GM12875 (cell line): ENCODE data around the gene TRIM52.
"Not testable (repeated sequence)": the region's sequence is repeated elsewhere in the genome, so short reads cannot be mapped to it uniquely, and the experiment has no call there.

Experiments used
- H3K4me3 ChIP-seq: one replicate; pipeline ENCODE4 v1.5.1; 2011; ENCODE audit warnings: low read depth, low read length, control low read depth
- TF ChIP-seq, protein P1 (sequence below): IDR thresholded peaks from 2 replicates; pipeline ENCODE4 v1.5.1; 2011; ENCODE audit warnings: low read depth, mild to moderate bottlenecking, control low read depth, inconsistent platforms, low read length, moderate library complexity, borderline replicate concordance; ENCODE audit not compliant: insufficient read depth

TRIM52 gene

DNA sequence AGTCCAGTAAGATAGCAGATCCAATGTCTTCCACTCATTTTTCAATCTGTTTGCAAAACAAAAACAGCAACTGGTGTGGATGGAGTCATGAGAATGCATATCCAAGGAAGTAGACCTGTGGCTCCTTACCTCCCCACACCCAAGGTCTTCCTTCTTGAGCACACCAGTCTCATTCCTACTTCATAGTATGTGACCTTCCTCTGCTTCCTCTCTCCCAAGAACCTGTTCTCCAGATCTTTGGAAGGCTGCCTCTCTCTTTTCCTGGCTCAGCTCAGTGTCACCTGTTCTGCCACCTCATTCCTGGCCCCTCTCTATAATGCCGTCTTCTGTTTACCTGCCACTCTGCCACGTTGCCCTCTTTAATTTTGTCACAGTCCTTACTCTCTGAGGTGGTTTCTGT lies 48.0 kb downstream of the TRIM52 start:
- H3K4me3 ChIP-seq = no peak overlapping the region
- TF ChIP-seq, protein P1, sequence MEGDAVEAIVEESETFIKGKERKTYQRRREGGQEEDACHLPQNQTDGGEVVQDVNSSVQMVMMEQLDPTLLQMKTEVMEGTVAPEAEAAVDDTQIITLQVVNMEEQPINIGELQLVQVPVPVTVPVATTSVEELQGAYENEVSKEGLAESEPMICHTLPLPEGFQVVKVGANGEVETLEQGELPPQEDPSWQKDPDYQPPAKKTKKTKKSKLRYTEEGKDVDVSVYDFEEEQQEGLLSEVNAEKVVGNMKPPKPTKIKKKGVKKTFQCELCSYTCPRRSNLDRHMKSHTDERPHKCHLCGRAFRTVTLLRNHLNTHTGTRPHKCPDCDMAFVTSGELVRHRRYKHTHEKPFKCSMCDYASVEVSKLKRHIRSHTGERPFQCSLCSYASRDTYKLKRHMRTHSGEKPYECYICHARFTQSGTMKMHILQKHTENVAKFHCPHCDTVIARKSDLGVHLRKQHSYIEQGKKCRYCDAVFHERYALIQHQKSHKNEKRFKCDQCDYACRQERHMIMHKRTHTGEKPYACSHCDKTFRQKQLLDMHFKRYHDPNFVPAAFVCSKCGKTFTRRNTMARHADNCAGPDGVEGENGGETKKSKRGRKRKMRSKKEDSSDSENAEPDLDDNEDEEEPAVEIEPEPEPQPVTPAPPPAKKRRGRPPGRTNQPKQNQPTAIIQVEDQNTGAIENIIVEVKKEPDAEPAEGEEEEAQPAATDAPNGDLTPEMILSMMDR = no peak

DNA sequence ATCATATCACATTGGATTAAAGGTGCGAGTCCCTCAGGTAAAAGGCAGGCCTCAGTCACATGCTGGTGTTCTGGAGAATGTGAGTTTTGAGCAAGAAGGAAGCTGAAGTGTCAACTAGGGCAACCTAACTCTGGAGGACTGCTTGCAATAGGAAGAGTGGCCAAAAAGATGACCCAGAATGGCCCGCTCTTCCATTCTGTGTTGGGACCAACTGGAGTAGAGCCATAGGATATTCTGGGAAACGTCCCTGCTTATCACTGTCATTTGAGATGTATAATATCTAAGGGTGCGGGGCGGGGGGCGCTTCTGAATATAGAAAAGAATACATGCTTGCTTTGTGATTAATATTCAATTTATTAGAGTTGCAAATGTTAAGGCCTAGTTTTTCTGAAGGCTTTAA lies 48.9 kb downstream of the TRIM52 start:
- TF ChIP-seq, protein P1 = no peak

DNA sequence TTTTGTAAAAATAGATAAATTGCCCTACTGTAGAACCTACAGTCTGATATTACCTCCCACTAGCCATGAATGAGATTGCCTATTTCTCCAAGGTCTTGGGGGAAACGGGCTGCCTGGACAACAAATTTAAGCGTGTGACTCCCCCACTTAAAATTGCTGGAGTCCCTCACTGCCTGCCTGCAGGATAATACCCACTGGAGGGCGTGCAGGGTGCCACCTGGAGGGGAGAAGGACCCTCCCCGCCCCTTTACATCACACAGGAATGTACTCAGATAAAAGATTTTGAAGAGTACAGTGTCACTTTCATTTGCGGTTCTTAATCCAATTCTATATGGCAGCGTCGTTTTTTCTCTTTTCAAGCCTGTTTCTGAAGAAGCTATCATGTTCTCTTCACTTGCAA lies 49.7 kb downstream of the TRIM52 start:
- H3K4me3 ChIP-seq = no peak overlapping the region
- TF ChIP-seq, protein P1 = no peak

More for the DNA sequence above, 48.9 kb downstream of the TRIM52 start:
- no peak overlapping the region for H3K4me3 ChIP-seq

DNA sequence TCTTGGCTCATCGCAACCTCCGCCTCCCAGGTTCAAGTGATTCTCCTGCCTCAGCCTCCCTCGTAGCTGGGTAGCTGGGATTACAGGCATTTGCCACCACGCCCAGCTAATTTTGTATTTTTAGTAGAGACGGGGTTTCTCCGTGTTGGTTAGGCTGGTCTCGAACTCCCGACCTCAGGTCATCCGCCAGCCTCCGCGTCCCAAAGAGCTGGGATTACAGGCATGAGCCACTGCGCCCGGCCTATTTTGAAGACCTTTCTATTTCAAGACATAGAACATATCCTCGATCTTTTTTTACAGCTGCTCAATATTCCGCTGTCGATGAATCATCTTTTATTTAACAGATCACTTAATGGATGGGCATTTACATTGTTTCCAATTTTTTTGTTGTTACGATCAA lies 50.2 kb downstream of the TRIM52 start:
- not testable (repeated sequence) for H3K4me3 ChIP-seq

DNA sequence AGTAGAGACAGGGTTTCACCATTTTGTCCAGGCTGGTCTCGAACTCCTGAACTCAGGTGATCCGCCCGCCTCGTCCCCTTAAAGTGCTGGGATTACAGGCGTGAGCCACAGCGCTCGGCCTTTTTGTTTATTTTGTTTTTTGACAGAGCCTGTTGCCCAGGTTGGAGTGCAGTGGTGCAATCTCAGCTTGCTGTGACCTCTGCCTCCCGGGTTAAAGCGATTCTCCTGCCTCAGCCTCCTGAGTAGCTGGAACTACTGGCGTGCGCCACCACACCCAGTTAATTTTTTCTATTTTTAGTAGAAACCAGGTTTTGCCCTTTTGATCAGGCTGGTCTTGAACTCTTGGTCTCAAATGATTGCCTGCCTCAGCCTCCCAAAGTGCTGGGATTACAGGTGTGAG lies 50.8 kb downstream of the TRIM52 start:
- not testable (repeated sequence) for H3K4me3 ChIP-seq

DNA sequence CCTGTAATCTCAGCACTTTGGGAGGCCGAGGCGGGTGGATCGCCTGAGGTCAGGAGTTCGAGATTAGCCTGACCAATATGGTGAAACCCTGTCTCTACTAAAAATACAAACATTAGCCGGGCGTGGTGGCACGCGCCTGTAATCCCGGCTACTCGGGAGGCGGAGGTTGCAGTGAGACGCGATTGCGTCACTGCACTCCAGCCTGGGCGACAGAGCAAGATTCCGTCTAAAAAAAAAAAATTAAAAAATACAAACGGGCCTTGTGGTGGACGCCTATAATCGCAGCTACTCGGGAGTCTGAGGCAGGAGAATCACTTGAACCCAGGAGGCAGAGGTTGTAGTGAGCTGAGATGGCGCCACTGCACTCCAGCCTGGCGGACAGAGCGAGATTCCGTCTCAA lies 51.9 kb downstream of the TRIM52 start:
- not testable (repeated sequence) for H3K4me3 ChIP-seq

DNA sequence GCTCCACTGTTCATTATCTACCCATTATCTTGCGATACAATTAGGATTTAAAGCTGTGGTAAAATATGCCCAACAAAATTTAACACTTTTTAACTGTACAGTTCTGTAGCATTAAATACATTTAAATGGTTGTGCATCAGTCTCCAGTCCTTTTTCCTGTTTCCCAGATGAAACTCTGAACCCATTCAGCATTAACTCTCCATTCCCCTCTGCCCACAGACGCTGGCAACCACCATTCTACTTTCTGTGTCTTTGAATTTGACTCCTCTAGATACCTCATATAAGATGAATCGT lies 53.0 kb downstream of the TRIM52 start:
- H3K4me3 ChIP-seq = no peak overlapping the region
- TF ChIP-seq, protein P1 = no peak

DNA sequence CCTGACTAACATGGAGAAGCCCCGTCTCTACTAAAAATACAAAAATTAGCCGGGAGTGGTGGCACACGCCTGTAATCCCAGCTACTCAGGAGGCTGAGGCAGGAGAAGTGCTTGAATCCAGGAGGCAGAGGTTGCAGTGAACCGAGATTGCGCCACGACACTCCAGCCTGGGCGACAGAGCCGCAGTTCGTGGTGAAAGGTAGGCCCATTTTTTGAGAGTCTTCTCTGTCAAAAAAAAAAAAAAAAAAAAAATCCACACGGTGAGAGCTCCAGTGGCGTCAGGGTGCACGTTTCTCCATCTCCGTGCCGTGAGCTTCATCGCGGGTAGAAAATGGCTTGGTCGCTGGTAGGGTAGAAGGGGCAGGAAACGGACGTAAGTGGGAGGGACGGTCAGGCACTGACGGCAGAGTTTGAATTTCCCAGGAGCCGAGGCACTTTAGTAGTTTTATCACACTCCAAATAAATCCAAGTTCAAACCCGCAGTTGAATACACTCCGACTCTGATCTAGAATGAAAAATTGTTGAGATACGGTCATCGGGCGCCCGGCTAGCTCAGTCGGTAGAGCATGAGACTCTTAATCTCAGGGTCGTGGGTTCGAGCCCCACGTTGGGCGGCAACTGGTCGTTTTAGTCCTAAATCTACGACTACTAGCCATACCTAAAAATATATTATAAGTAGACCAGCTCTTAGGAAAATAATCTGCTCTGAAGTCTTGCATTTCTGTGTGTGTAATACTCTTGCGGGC lies 53.6 kb downstream of the TRIM52 start:
- TF ChIP-seq, protein P1 = no peak
- H3K4me3 ChIP-seq = peak overlapping the region; percentile 56
